Tibial nerve (tissue), 4 donors: ENCODE results near the gene FCN3.

ENCODE experiments used
- EP300 ChIP-seq, 2 donors: sonication (generic); formaldehyde crosslinking; IDR thresholded peaks; one replicate each; pipeline ENCODE4 v1.6.1; 2017; ENCODE audit warnings: antibody characterized with exemption in 2 of 2, mild to moderate bottlenecking in 1 of 2
- POLR2A ChIP-seq, 2 donors: fragments of 450-650 bp; IDR thresholded peaks; one replicate each; pipeline ENCODE4 v1.6.1; 2017; ENCODE audit warnings: antibody characterized with exemption in 2 of 2, mild to moderate bottlenecking in 2 of 2, moderate library complexity in 2 of 2
- TF ChIP-seq, protein P1 (sequence below), 5 experiments: fragments of 200-600 bp in 3 of 5; fragments of 450-650 bp in 2 of 5; sonication (generic) in 3 of 5; IDR thresholded peaks; one replicate each; pipeline ENCODE4 v1.5.1; 2016 to 2019; ENCODE audit warnings: antibody characterized with exemption in 5 of 5, mild to moderate bottlenecking in 3 of 5, moderate library complexity in 2 of 5

GRCh38 chr1:27383661-27384060 is 9.0 kb upstream of the FCN3 start:
- TF ChIP-seq, protein P1, sequence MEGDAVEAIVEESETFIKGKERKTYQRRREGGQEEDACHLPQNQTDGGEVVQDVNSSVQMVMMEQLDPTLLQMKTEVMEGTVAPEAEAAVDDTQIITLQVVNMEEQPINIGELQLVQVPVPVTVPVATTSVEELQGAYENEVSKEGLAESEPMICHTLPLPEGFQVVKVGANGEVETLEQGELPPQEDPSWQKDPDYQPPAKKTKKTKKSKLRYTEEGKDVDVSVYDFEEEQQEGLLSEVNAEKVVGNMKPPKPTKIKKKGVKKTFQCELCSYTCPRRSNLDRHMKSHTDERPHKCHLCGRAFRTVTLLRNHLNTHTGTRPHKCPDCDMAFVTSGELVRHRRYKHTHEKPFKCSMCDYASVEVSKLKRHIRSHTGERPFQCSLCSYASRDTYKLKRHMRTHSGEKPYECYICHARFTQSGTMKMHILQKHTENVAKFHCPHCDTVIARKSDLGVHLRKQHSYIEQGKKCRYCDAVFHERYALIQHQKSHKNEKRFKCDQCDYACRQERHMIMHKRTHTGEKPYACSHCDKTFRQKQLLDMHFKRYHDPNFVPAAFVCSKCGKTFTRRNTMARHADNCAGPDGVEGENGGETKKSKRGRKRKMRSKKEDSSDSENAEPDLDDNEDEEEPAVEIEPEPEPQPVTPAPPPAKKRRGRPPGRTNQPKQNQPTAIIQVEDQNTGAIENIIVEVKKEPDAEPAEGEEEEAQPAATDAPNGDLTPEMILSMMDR (IDR thresholded peaks at IDR 0.05) = no peak
- TF ChIP-seq POLR2A (IDR thresholded peaks at IDR 0.05) = no peak
- no peak for TF ChIP-seq EP300 (IDR thresholded peaks at IDR 0.05)
